ENCODE results near the gene CYP21A2.
"Not testable (repeated sequence)": the region's sequence is repeated elsewhere in the genome, so short reads cannot be mapped to it uniquely, and the experiment has no call there.

Gene CYP21A2

DNA sequence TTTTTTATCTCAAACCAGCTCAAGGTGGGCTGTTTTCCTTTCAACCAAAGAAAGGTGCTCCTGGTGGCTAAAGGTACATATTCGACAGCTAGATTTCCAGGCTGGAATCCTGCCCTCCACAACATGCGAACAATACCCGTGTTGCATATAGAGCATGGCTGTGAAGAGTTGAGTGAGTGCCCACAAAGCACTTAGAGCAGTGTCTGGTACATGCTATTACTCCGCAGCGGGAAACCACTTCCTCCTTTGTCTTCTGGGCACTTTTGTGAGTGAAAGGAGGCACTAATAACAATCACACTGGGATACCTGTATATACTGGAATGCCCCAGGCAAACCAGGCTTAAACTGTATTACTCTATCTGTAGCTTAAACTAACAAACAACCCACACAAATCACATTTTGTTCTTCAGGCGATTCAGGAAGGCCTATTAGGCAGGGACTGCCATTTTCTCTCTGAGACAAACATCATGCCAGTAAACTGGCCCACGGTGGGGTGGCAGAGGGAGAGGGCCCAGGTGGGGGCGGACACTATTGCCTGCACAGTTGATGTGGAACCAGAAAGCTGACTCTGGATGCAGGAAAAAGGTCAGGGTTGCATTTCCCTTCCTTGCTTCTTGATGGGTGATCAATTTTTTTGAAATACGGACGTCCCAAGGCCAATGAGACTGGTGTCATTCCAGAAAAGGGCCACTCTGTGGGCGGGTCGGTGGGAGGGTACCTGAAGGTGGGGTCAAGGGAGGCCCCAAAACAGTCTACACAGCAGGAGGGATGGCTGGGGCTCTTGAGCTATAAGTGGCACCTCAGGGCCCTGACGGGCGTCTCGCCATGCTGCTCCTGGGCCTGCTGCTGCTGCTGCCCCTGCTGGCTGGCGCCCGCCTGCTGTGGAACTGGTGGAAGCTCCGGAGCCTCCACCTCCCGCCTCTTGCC is at the start of gene CYP21A2:
CYP21A2 (plus strand) TSS at position 818 of the 927 bp plus-strand sequence; CDS start at position 826, 8 bp downstream.
- H3K4me3 ChIP-seq (replicated peaks in 1 of 2; ENCODE audit: low read depth in 2 of 2, low read length in 2 of 2); DNase-seq (ENCODE audit: low read depth in 2 of 2): not testable (repeated sequence)

DNA sequence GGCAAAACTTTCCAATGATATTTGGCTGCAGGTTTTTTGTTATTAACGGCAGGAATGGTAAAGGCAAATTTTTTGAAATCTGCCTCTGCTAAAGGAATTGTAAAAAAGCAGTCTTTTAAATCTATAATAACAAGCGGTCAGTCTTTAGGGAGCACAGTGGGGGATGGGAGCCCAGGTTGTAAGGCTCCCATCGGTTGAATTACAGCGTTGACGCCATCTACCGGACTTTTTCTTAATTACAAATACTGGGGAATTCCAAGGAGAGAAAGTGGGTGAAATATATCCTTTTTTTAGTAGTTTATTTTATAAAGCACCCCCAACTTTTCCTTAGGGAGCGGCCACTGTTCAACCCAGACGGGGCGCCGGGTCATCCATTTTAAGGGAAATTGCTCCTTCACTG is 48.9 kb upstream of the CYP21A2 start:
- not testable (repeated sequence) for H3K4me3 ChIP-seq (replicated peaks in 1 of 2; ENCODE audit: low read depth in 2 of 2, low read length in 2 of 2); DNase-seq (ENCODE audit: low read depth in 2 of 2)

DNA sequence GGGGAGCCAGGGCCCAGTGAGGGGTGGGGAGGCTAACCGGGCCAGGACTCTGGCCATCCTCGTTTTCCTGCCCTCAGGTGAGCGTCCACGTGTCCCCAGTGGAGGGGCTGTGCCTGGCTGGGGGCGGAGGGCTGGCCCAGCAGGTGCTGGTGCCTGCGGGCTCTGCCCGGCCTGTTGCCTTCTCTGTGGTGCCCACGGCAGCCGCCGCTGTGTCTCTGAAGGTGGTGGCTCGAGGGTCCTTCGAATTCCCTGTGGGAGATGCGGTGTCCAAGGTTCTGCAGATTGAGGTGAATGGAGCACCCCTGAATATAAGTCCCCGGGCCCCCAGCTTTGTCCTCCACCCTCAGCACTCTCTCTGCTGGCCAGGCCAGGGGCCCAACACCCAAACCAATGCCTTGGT is 43.8 kb upstream of the CYP21A2 start:
- DNase-seq (ENCODE audit: low read depth in 2 of 2); H3K4me3 ChIP-seq (replicated peaks in 1 of 2; ENCODE audit: low read depth in 2 of 2, low read length in 2 of 2): not testable (repeated sequence)

DNA sequence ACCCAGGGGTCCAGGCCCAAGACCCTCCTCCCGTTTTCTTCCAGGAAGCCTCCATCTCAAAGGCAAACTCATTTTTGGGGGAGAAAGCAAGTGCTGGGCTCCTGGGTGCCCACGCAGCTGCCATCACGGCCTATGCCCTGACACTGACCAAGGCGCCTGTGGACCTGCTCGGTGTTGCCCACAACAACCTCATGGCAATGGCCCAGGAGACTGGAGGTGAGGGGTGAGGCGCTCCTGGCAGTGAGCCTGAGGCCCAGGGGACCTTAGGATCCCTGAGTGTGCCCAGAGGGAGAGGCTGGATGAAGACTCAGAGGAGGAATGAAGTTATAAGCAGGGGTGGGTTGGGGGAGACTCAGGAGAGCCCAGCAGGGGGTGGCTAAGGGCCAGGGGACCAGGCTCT is 41.8 kb upstream of the CYP21A2 start:
- H3K4me3 ChIP-seq (replicated peaks in 1 of 2; ENCODE audit: low read depth in 2 of 2, low read length in 2 of 2); DNase-seq (ENCODE audit: low read depth in 2 of 2): not testable (repeated sequence)

DNA sequence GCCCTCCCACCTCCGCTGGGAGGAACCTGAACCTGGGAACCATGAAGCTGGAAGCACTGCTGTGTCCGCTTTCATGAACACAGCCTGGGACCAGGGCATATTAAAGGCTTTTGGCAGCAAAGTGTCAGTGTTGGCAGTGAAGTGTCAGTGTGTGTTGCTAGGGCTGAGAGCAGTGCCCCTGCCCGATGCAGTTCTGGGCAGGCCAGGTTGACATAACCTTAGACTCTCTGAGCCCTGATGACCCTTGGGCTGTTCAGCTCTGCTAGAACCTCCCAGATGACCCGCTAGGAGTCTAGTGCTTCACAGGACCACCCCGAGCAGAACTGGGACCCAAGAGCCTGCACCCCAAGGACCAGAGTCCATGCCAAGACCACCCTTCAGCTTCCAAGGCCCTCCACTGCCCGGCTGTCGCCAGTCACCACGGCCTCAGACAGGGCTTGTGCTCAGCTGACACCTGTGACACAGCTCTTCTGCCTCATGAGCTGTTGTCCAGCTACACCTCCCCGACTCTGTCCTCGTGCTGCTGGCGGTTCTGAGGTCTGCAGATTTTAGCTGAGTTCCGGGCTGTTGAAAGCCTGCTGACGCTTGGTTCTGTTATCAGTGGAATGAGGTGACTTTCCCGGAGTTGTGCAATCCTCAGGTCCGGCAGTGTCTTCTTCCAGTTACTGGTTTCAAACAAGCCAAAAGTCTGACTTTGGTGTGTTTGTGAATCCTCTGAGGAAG is 35.5 kb upstream of the CYP21A2 start:
- DNase-seq (ENCODE audit: low read depth in 2 of 2): not testable (repeated sequence)

DNA sequence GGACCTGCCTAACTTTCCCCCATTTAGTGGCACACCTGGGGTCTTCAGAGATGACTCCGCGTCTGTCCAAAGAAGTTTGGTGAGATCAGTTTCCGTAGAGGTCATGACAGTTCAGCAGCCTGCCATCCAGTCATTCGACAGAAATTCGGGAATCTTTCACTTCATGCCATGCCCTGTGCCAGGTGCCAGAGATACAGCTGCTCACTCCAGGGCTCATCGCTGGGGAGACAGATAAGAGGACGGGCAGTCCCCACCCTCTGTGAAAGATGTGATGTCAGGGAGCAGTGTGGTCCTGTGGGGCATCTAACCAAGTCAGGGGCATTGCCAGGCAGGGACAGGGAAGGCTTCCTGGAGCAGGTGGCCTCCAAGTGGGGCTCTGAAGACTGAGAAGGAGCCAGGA is 34.9 kb upstream of the CYP21A2 start:
- not testable (repeated sequence) for H3K4me3 ChIP-seq (replicated peaks in 1 of 2; ENCODE audit: low read depth in 2 of 2, low read length in 2 of 2); DNase-seq (ENCODE audit: low read depth in 2 of 2)

More for the DNA sequence above, 35.5 kb upstream of the CYP21A2 start:
- not testable (repeated sequence) for H3K4me3 ChIP-seq (replicated peaks in 1 of 2; ENCODE audit: low read depth in 2 of 2, low read length in 2 of 2)

DNA sequence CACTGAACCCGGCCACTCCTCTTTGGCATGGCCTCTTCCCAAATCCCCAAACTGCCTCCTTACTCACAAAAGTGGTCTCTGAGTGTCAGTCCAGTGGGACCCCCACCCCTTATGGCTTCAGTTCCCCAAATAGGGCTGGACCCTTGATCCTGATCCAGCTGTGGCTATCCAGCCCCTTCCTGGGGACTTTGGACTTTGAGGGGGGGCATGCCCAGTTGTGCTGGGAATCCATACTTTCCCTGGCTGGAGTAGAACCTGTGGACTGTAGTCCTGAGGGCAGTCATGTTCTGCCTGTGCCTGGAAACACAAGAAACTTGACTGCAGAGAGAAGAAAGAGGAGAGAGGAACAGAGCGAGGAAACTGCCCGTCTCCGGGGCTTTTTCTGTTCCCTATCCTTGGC is 33.8 kb upstream of the CYP21A2 start:
- not testable (repeated sequence) for DNase-seq (ENCODE audit: low read depth in 2 of 2); H3K4me3 ChIP-seq (replicated peaks in 1 of 2; ENCODE audit: low read depth in 2 of 2, low read length in 2 of 2)

DNA sequence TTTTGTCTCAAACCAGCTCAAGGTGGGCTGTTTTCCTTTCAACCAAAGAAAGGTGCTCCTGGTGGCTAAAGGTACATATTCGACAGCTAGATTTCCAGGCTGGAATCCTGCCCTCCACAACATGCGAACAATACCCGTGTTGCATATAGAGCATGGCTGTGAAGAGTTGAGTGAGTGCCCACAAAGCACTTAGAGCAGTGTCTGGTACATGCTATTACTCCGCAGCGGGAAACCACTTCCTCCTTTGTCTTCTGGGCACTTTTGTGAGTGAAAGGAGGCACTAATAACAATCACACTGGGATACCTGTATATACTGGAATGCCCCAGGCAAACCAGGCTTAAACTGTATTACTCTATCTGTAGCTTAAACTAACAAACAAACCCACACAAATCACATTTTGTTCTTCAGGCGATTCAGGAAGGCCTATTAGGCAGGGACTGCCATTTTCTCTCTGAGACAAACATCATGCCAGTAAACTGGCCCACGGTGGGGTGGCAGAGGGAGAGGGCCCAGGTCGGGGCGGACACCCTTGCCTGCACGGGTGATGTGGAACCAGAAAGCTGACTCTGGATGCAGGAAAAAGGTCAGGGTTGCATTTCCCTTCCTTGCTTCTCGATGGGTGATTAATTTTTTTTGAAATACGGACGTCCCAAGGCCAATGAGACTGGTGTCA is 33.2 kb upstream of the CYP21A2 start:
- DNase-seq (ENCODE audit: low read depth in 2 of 2); H3K4me3 ChIP-seq (replicated peaks in 1 of 2; ENCODE audit: low read depth in 2 of 2, low read length in 2 of 2): not testable (repeated sequence)

DNA sequence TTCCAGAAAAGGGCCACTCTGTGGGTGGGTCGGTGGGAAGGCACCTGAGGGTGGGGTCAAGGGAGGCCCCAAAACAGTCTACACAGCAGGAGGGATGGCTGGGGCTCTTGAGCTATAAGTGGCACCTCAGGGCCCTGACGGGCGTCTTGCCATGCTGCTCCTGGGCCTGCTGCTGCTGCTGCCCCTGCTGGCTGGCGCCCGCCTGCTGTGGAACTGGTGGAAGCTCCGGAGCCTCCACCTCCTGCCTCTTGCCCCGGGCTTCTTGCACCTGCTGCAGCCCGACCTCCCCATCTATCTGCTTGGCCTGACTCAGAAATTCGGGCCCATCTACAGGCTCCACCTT is 32.7 kb upstream of the CYP21A2 start:
- DNase-seq (ENCODE audit: low read depth in 2 of 2); H3K4me3 ChIP-seq (replicated peaks in 1 of 2; ENCODE audit: low read depth in 2 of 2, low read length in 2 of 2): not testable (repeated sequence)

DNA sequence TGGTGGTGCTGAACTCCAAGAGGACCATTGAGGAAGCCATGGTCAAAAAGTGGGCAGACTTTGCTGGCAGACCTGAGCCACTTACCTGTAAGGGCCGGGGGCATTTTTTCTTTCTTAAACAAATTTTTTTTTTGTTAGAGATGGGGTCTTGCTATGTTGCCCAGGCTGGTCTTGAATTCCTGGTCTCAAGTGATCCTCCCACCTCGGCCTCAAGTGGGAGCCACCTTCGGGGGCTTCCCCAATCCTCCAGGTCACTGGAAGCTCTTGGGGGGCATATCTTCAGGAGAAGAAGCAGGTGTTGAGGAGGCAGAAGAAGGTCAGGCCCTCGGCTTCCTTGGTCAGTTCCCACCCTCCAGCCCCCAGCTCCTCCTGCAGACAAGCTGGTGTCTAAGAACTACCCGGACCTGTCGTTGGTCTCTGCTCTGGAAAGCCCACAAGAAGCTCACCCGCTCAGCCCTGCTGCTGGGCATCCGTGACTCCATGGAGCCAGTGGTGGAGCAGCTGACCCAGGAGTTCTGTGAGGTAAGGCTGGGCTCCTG is 32.2 kb upstream of the CYP21A2 start:
- not testable (repeated sequence) for DNase-seq (ENCODE audit: low read depth in 2 of 2); H3K4me3 ChIP-seq (replicated peaks in 1 of 2; ENCODE audit: low read depth in 2 of 2, low read length in 2 of 2)

DNA sequence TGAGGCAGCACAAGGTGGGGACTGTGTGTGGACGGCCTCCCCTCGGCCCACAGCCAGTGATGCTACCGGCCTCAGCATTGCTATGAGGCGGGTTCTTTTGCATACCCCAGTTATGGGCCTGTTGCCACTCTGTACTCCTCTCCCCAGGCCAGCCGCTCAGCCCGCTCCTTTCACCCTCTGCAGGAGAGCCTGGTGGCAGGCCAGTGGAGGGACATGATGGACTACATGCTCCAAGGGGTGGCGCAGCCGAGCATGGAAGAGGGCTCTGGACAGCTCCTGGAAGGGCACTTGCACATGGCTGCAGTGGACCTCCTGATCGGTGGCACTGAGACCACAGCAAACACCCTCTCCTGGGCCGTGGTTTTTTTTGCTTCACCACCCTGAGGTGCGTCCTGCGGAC is 31.1 kb upstream of the CYP21A2 start:
- H3K4me3 ChIP-seq (replicated peaks in 1 of 2; ENCODE audit: low read depth in 2 of 2, low read length in 2 of 2); DNase-seq (ENCODE audit: low read depth in 2 of 2): not testable (repeated sequence)

DNA sequence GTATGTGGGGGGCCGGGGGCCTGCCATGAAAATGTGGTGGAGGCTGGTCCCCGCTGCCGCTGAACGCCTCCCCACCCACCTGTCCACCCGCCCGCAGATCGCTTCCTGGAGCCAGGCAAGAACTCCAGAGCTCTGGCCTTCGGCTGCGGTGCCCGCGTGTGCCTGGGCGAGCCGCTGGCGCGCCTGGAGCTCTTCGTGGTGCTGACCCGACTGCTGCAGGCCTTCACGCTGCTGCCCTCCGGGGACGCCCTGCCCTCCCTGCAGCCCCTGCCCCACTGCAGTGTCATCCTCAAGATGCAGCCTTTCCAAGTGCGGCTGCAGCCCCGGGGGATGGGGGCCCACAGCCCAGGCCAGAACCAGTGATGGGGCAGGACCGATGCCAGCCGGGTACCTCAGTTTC is 30.2 kb upstream of the CYP21A2 start:
- not testable (repeated sequence) for DNase-seq (ENCODE audit: low read depth in 2 of 2); H3K4me3 ChIP-seq (replicated peaks in 1 of 2; ENCODE audit: low read depth in 2 of 2, low read length in 2 of 2)

DNA sequence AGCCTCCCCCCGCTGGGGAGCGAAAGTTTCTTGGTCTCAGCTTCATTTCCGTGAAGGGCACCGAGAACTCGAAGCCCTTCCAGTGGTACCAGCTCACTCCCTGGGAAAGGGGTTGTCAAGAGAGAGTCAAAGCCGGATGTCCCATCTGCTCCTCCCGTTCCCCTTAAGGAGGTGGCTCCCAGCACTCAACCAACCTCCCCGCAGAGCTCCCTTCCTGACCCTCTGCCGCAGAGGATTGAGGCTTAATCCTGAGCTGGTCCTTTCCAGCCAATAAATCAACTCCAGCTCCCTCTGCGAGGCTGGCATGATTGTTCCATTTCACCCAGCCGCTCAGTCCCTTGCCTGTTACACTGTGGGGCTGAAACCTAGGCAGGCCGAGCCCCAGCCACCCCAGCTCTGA is 29.6 kb upstream of the CYP21A2 start:
- DNase-seq (ENCODE audit: low read depth in 2 of 2): not testable (repeated sequence)

DNA sequence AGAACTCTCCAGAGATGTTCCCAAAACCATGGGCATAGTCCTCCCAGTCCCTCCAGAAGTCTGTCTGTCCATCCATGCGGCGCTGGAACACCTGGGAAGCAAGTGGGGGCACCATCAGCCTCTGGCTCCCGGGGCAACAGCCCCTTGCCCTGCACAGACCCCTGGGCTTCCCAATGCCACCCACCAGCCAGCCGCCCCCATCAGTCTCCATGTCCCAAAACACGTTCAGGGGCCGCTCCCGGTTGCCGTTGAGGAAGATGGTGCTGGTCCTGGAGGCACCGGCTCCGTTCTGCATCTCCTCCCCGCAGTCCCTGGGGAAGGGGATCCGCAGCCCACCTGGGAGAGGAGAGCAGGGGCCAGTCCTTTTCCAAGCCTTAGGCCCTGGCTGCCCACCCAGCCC is 28.7 kb upstream of the CYP21A2 start:
- not testable (repeated sequence) for H3K4me3 ChIP-seq (replicated peaks in 1 of 2; ENCODE audit: low read depth in 2 of 2, low read length in 2 of 2); DNase-seq (ENCODE audit: low read depth in 2 of 2)

More for the DNA sequence above, 29.6 kb upstream of the CYP21A2 start:
- not testable (repeated sequence) for H3K4me3 ChIP-seq (replicated peaks in 1 of 2; ENCODE audit: low read depth in 2 of 2, low read length in 2 of 2)

DNA sequence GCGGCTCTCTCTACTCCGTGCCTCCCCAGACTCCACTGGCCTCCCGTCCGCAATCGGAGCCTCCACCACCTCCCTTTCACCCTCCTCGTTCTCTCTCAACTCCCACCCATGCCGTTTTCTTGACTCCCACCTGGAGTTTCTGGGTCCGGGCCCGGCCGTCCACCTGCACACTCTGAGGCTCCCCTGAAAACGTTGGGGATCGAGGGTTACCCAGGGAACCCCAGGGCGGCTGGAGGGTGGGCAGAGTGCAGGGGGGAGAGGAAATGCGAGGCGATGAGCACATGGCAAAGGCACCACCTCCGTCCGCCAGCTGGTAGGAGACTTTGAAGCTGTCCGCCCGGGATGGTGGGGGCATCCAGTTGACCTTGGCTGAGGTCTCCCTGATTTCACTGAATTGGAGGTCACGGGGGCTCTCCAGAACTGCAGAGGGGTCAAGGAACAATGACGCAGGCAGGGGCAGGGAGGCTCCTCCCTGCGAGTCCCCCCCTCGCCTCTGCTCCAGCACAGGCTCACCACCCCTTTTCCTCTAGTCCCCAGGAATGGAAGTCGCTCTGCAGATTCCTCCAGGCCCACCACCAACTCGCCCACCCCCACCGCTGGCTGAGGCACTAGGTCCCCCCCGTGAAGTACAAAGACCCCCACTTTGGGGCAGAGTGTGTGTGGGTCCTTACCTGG is 27.2 kb upstream of the CYP21A2 start:
- not testable (repeated sequence) for H3K4me3 ChIP-seq (replicated peaks in 1 of 2; ENCODE audit: low read depth in 2 of 2, low read length in 2 of 2); DNase-seq (ENCODE audit: low read depth in 2 of 2)

DNA sequence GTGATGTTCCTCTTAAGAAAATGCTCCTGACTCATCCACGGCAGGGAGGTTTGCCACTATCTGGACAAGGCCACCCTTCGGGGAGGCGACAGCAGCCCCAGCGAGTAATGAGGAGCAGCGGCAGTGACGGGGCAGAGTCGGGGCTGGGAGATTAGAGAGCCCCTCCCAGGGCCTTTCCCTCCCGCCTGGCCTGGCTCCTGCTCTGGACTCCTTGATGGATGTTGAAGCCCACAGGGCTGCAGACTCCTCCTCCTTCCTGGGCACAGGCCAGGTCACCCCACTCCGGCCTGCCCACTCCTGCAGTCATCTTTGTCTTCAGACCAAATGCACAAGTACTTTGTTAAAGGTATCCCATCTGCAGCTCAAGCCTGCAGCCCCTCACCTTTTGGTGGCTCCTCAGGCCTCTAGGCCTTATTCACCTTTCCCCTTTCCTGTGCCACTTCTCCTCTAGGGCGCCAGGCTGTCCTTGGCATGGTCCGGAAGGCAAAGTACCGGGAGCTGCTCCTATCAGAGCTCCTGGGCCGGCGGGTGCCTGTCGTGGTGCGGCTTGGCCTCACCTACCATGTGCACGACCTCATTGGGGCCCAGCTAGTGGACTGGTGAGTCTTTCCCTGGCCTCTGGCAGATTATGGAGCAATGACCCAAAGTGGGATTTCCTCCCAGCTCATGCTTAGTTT is 25.1 kb upstream of the CYP21A2 start:
- not testable (repeated sequence) for DNase-seq (ENCODE audit: low read depth in 2 of 2); H3K4me3 ChIP-seq (replicated peaks in 1 of 2; ENCODE audit: low read depth in 2 of 2, low read length in 2 of 2)

DNA sequence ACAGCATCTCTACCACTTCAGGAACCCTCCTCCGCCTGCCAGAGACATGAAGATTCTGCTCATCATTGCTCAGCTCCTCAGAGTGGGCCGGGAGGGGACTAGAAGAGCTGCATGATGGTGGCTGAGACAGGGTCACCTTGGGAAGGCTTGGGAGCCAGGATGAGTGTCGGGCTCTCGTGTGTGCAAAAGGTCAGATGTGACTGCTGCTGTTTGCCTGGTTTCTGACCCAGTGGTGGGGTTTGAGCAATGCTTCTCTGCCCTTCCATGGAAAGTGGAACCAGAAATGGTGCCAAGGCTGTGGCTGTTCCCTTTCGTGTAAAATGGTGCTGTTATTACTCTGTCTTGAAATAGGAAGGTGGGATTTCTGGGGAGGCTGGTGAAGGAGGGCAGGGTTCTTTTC is 24.5 kb upstream of the CYP21A2 start:
- DNase-seq (ENCODE audit: low read depth in 2 of 2): not testable (repeated sequence)

More for the DNA sequence above, 24.5 kb upstream of the CYP21A2 start:
- not testable (repeated sequence) for H3K4me3 ChIP-seq (replicated peaks in 1 of 2; ENCODE audit: low read depth in 2 of 2, low read length in 2 of 2)
